RWPE2 (cell line): Measurements from ENCODE around the gene STARD13.

Source experiments
- ATAC-seq: fragments of 200-7000 bp; cut with Tn5 transposase; 3 replicates; pipeline ENCODE4 v1.9.1; 2021; ENCODE audit warnings: low read depth
- DNase-seq: peaks from one replicate; pipeline ENCODE4 v3.0.0-alpha.2; 2020; ENCODE audit warnings: low spot score
- H3K27ac ChIP-seq: fragments of 450-650 bp; 2 replicates; pipeline ENCODE4 v1.5.1; 2017; ENCODE audit warnings: mild to moderate bottlenecking; ENCODE audit not compliant: poor library complexity, severe bottlenecking
- H3K27me3 ChIP-seq: fragments of 250-450 bp; sonication (Bioruptor Pico); 2 replicates; pipeline ENCODE4 v1.5.1; 2021; ENCODE audit warnings: mild to moderate bottlenecking, moderate library complexity; ENCODE audit not compliant: insufficient read depth, poor library complexity, severe bottlenecking
- H3K36me3 ChIP-seq: fragments of 250-450 bp; sonication (Bioruptor Pico); 2 replicates; pipeline ENCODE4 v1.5.1; 2020; ENCODE audit warnings: low read depth, mild to moderate bottlenecking, moderate library complexity
- H3K4me1 ChIP-seq: fragments of 250-450 bp; sonication (Bioruptor Pico); 2 replicates; pipeline ENCODE4 v1.5.1; 2021; ENCODE audit warnings: mild to moderate bottlenecking, moderate library complexity; ENCODE audit not compliant: insufficient read depth, poor library complexity, severe bottlenecking
- H3K4me3 ChIP-seq: fragments of 250-450 bp; sonication (Bioruptor Pico); 2 replicates; pipeline ENCODE4 v1.5.1; 2021; ENCODE audit warnings: mild to moderate bottlenecking, moderate library complexity; ENCODE audit not compliant: severe bottlenecking
- H3K9me3 ChIP-seq: fragments of 250-450 bp; sonication (Bioruptor Pico); 2 replicates; pipeline ENCODE4 v1.5.1; 2021; ENCODE audit warnings: mild to moderate bottlenecking, moderate library complexity; ENCODE audit not compliant: severe bottlenecking
- TF ChIP-seq, protein P1 (sequence below): fragments of 450-650 bp; IDR thresholded peaks from one replicate; pipeline ENCODE4 v1.5.1; 2017; ENCODE audit warnings: mild to moderate bottlenecking, moderate library complexity; ENCODE audit not compliant: poor library complexity, severe bottlenecking

STARD13 gene

DNA sequence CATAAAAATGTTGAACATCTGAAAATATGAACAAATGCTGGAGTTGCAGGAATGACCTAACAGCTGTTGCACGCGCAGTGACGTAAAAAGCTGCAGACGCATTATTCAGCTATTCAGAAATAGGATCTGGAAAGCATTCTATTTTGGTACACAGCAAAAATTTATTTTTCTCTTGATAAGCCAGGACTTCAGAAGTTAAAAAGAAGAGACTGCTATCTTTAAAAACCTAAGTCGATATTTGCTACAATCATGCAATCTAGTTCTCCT lies 36.9 kb upstream of the STARD13 start:
- no peaks in the 10 kb centered on the region for H3K36me3 ChIP-seq
- TF ChIP-seq, protein P1, sequence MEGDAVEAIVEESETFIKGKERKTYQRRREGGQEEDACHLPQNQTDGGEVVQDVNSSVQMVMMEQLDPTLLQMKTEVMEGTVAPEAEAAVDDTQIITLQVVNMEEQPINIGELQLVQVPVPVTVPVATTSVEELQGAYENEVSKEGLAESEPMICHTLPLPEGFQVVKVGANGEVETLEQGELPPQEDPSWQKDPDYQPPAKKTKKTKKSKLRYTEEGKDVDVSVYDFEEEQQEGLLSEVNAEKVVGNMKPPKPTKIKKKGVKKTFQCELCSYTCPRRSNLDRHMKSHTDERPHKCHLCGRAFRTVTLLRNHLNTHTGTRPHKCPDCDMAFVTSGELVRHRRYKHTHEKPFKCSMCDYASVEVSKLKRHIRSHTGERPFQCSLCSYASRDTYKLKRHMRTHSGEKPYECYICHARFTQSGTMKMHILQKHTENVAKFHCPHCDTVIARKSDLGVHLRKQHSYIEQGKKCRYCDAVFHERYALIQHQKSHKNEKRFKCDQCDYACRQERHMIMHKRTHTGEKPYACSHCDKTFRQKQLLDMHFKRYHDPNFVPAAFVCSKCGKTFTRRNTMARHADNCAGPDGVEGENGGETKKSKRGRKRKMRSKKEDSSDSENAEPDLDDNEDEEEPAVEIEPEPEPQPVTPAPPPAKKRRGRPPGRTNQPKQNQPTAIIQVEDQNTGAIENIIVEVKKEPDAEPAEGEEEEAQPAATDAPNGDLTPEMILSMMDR: no peak
- H3K27me3 ChIP-seq: no peaks in the 10 kb centered on the region
- peaks cover 4% of the 10 kb centered on the region for H3K9me3 ChIP-seq
- H3K27ac ChIP-seq: no peak overlapping the region
- ATAC-seq (no peak), DNase-seq (no peak)
- no peaks in the 10 kb centered on the region for H3K4me1 ChIP-seq
- H3K4me3 ChIP-seq: no peak overlapping the region

DNA sequence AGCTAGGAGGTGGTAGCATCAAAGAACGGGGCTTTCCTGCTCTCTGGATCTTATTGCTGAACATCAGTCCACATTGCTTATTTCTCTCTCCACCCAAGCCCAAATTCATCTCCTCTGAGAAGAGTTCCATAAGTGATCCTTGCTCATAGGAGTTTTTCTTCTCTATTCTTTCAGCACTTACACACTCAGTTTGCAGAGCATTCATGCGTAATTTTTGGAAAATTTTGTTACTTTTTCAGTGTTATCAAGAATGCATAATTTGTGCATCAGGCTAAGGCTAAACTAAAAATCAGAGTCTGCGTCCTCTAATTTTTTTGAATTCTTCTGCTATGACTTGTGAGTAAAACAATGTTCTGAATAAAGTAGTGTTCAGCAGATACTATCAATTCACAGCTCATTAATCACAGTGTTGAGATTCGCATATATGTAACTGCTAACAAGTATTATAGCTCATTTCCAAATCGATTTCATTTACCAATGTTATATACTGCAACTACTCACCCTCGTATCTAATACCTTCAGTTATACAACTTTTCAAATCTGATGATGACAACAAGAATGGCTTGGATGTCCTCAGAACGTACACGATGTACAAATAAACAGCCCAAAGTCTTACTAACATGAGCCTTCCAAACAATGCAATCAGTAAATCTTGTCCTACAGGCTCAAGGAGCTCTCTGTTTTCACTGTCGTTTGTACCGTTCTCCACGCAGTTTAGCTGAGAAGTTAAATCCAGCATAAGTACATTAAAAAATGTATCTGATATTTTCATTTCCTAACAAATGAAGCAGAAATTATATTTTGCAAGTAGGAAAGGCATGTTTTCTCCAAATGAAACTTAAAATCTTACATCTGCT lies 36.4 kb upstream of the STARD13 start:
- Histone ChIP-seq H3K27ac (no peak overlapping the region), H3K27me3 (no peaks in the 10 kb centered on the region), H3K4me1 (no peaks in the 10 kb centered on the region), H3K4me3 (no peak overlapping the region), H3K9me3 (peaks cover 4% of the 10 kb centered on the region), H3K36me3 (no peaks in the 10 kb centered on the region)
- DNase-seq (no peak), ATAC-seq (no peak)
- TF ChIP-seq, protein P1: no peak

DNA sequence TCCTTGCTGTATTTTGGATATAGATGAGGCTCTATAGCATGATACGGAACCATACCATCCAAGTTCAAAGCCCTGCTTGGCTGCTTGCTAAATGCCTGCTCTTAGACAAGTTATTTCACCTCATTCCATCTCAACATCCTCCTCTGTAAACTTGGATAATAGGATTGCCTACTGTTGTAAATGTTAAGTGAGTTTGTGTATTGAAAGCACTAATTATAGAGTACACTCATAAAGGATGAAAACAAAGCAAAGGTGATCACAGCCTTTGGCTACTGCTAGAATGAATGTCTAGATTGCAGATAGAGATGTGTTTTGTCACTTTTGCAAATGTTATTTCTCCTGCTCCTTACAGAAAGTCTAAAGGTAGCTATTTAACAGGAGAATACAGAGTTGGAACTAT lies 34.3 kb upstream of the STARD13 start:
- no peaks in the 10 kb centered on the region for H3K4me1 ChIP-seq
- no peak overlapping the region for H3K27ac ChIP-seq
- no peak for ATAC-seq
- no peaks in the 10 kb centered on the region for H3K36me3 ChIP-seq
- H3K27me3 ChIP-seq: no peaks in the 10 kb centered on the region
- TF ChIP-seq, protein P1: no peak
- no peak for DNase-seq
- H3K4me3 ChIP-seq: no peak overlapping the region
- peaks cover 4% of the 10 kb centered on the region for H3K9me3 ChIP-seq

DNA sequence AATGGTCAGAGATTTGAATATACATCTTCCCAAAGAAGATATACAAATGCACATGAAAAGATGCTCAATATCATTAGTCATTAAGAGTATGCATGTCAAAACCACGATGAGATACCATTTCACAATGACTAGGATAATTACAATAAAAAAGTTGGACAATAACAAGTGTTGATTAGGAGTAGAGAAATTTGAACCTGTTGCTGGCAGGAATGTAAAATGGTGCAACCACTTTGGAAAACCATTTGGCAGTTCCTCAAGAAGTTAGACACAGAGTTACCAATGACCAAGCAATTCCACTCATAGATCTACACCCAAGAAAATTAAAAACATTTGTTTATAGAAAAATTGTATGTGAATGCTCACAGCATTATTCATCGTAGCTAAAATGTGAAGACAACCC lies 33.2 kb upstream of the STARD13 start:
- Histone ChIP-seq H3K27me3 (no peaks in the 10 kb centered on the region), H3K4me3 (no peak overlapping the region), H3K27ac (no peak overlapping the region), H3K9me3 (peaks cover 4% of the 10 kb centered on the region), H3K4me1 (no peaks in the 10 kb centered on the region), H3K36me3 (no peaks in the 10 kb centered on the region)
- TF ChIP-seq, protein P1: no peak
- DNase-seq: no peak
- ATAC-seq: no peak

DNA sequence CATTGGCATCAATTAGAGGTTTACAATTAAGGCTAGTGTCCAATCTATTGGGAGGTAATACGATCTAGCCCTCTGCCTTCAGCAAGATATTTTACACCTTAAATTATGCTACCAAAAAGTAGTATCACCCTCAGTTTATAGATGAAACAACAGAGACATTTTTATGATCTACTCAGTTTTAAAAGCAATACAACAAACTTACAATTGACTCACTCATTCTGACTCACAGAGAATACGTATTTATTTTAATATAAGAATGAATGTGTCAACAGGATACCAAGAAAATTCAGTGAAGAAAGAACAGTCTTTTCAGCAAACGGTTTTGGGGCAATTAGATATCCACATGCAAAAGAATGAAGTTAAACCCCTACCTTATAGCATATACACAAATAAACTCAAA lies 32.5 kb upstream of the STARD13 start:
- ATAC-seq: no peak
- no peak for DNase-seq
- Histone ChIP-seq H3K4me3 (no peak overlapping the region), H3K27ac (no peak overlapping the region), H3K4me1 (no peaks in the 10 kb centered on the region), H3K36me3 (no peaks in the 10 kb centered on the region), H3K27me3 (no peaks in the 10 kb centered on the region), H3K9me3 (peaks cover 4% of the 10 kb centered on the region)
- TF ChIP-seq, protein P1: no peak
